ENCODE results near the gene EXOC4.

Gene EXOC4

DNA sequence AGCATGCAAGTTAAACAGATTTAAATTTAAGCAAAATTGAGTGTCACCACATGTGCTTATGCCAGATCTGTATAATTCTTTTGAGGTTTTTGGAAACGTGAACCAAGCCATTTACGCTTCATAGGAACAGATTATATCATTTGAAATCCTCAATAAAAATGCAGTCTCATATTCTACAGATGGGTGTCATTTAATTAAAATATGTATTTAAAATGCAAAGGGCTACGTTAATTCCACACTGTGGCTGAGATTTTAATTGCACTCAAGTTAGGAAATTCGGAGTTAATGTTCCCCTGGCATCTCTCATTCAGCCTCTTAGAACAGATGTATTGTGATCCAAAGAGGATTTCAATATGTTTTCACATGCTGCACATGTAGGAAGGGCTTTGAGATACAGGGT is 709.8 kb downstream of the EXOC4 start:
- H3K27ac ChIP-seq (ENCODE audit: extremely low read depth, low read depth, low read length) = no peak overlapping the region
- no peaks in the 10 kb centered on the region for H3K36me3 ChIP-seq (ENCODE audit: control insufficient read depth in 2 of 2, insufficient read depth in 1 of 2, low read length in 2 of 2)
- ChIA-PET CTCF (no interaction called here), POLR2A (no interaction called here)
- no peaks in the 10 kb centered on the region for H3K9me3 ChIP-seq (ENCODE audit: control insufficient read depth, insufficient read depth, low read depth, low read length)
- no peaks in the 10 kb centered on the region for H3K4me1 ChIP-seq (ENCODE audit: control insufficient read depth, insufficient read depth, low read length)
- TF ChIP-seq ZNF174 (tag by site-specific recombination; IDR thresholded peaks at IDR 0.05) (no peak), ZNF664 (tag by site-specific recombination; IDR thresholded peaks at IDR 0.05) (no peak), ZNF558 (tag by site-specific recombination; IDR thresholded peaks at IDR 0.05) (no peak), ZNF521 (tag by site-specific recombination; IDR thresholded peaks at IDR 0.05) (no peak), ZNF792 (tag by site-specific recombination; IDR thresholded peaks at IDR 0.05) (no peak), ZEB2 (tag by site-specific recombination; IDR thresholded peaks at IDR 0.05) (no peak)
- TF ChIP-seq, protein P1, sequence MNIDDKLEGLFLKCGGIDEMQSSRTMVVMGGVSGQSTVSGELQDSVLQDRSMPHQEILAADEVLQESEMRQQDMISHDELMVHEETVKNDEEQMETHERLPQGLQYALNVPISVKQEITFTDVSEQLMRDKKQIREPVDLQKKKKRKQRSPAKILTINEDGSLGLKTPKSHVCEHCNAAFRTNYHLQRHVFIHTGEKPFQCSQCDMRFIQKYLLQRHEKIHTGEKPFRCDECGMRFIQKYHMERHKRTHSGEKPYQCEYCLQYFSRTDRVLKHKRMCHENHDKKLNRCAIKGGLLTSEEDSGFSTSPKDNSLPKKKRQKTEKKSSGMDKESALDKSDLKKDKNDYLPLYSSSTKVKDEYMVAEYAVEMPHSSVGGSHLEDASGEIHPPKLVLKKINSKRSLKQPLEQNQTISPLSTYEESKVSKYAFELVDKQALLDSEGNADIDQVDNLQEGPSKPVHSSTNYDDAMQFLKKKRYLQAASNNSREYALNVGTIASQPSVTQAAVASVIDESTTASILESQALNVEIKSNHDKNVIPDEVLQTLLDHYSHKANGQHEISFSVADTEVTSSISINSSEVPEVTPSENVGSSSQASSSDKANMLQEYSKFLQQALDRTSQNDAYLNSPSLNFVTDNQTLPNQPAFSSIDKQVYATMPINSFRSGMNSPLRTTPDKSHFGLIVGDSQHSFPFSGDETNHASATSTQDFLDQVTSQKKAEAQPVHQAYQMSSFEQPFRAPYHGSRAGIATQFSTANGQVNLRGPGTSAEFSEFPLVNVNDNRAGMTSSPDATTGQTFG (tag by site-specific recombination; IDR thresholded peaks at IDR 0.05; ENCODE audit: borderline replicate concordance) = no peak
- TF ChIP-seq, protein P2, sequence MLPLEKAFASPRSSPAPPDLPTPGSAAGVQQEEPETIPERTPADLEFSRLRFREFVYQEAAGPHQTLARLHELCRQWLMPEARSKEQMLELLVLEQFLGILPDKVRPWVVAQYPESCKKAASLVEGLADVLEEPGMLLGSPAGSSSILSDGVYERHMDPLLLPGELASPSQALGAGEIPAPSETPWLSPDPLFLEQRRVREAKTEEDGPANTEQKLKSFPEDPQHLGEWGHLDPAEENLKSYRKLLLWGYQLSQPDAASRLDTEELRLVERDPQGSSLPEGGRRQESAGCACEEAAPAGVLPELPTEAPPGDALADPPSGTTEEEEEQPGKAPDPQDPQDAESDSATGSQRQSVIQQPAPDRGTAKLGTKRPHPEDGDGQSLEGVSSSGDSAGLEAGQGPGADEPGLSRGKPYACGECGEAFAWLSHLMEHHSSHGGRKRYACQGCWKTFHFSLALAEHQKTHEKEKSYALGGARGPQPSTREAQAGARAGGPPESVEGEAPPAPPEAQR (tag by site-specific recombination; IDR thresholded peaks at IDR 0.05) = no peak
- no peak overlapping the region for H3K4me3 ChIP-seq (ENCODE audit: low read depth, low read length)

DNA sequence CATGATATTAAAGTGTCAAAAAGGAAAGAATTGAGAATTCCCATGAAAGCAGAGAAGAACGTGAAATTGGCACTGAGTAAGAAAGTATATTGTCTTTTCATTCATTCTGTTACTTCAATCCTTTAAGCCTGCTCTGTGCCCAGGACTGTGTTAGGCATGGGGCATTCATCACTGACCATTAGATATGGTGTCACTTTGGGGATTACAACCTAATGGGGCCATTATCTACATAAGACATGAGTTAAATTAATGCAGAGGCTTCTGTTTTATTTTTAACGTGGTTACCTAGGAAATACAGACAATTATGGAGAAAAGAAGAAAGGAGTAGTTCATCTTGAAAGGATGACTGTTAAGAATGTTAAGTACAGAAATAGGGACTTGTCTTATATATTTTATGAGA is 710.8 kb downstream of the EXOC4 start:
- Histone ChIP-seq H3K9me3 (ENCODE audit: control insufficient read depth, insufficient read depth, low read depth, low read length) (no peaks in the 10 kb centered on the region), H3K27ac (ENCODE audit: extremely low read depth, low read depth, low read length) (no peak overlapping the region), H3K36me3 (ENCODE audit: control insufficient read depth in 2 of 2, insufficient read depth in 1 of 2, low read length in 2 of 2) (no peaks in the 10 kb centered on the region), H3K4me3 (ENCODE audit: low read depth, low read length) (no peak overlapping the region), H3K4me1 (ENCODE audit: control insufficient read depth, insufficient read depth, low read length) (no peaks in the 10 kb centered on the region)
- no peak for TF ChIP-seq ZNF473 (tag by site-specific recombination; IDR thresholded peaks at IDR 0.05)
- TF ChIP-seq ZNF791 (tag by site-specific recombination; IDR thresholded peaks at IDR 0.05) = no peak
- no peak for TF ChIP-seq ZNF48 (tag by site-specific recombination; IDR thresholded peaks at IDR 0.05)
- TF ChIP-seq EGR2 (tag by site-specific recombination; IDR thresholded peaks at IDR 0.05; ENCODE audit: low read depth) = no peak
- no peak for TF ChIP-seq KLF7 (tag by site-specific recombination; IDR thresholded peaks at IDR 0.05; ENCODE audit: borderline replicate concordance)
- no peak for TF ChIP-seq ZNF266 (tag by site-specific recombination; IDR thresholded peaks at IDR 0.05; ENCODE audit: low read depth)
- TF ChIP-seq, protein P3, sequence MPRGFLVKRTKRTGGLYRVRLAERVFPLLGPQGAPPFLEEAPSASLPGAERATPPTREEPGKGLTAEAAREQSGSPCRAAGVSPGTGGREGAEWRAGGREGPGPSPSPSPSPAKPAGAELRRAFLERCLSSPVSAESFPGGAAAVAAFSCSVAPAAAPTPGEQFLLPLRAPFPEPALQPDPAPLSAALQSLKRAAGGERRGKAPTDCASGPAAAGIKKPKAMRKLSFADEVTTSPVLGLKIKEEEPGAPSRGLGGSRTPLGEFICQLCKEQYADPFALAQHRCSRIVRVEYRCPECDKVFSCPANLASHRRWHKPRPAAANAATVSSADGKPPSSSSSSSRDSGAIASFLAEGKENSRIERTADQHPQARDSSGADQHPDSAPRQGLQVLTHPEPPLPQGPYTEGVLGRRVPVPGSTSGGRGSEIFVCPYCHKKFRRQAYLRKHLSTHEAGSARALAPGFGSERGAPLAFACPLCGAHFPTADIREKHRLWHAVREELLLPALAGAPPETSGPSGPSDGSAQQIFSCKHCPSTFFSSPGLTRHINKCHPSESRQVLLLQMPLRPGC (tag by site-specific recombination; IDR thresholded peaks at IDR 0.05) = no peak
- TF ChIP-seq, protein P4, sequence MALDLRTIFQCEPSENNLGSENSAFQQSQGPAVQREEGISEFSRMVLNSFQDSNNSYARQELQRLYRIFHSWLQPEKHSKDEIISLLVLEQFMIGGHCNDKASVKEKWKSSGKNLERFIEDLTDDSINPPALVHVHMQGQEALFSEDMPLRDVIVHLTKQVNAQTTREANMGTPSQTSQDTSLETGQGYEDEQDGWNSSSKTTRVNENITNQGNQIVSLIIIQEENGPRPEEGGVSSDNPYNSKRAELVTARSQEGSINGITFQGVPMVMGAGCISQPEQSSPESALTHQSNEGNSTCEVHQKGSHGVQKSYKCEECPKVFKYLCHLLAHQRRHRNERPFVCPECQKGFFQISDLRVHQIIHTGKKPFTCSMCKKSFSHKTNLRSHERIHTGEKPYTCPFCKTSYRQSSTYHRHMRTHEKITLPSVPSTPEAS (tag by site-specific recombination; IDR thresholded peaks at IDR 0.05) = no peak
- no peak for TF ChIP-seq YY2 (tag by site-specific recombination; IDR thresholded peaks at IDR 0.05)
- POLR2A ChIA-PET = no interaction called here
- CTCF ChIA-PET = interaction anchor here (0.6 kb wide), 2 partner anchors 18 to 433 kb away, joined by 3 to 4 read pairs; no protein-coding TSS in a partner anchor
